ENCODE measurements around the gene ANKRD33B.

Gene ANKRD33B

GRCh38 chr5:10577371-10578292 is 13.8 kb downstream of the ANKRD33B start:
- no peak for DNase-seq (ENCODE audit: low read depth in 1 of 2, low spot score in 1 of 2)

GRCh38 chr5:10578293-10578665 is 14.4 kb downstream of the ANKRD33B start:
- no peak for DNase-seq (ENCODE audit: low read depth in 1 of 2, low spot score in 1 of 2)

- DNase-seq (ENCODE audit: low read depth in 1 of 2, low spot score in 1 of 2), result no peak
These were observed 15.0 kb downstream of the ANKRD33B start for GRCh38 chr5:10578869-10579268.

GRCh38 chr5:10579536-10580521 is 16.0 kb downstream of the ANKRD33B start:
- no peak for DNase-seq (ENCODE audit: low read depth in 1 of 2, low spot score in 1 of 2)

GRCh38 chr5:10580531-10581423 is 16.9 kb downstream of the ANKRD33B start:
- DNase-seq (ENCODE audit: low read depth in 1 of 2, low spot score in 1 of 2), result no peak

DNA sequence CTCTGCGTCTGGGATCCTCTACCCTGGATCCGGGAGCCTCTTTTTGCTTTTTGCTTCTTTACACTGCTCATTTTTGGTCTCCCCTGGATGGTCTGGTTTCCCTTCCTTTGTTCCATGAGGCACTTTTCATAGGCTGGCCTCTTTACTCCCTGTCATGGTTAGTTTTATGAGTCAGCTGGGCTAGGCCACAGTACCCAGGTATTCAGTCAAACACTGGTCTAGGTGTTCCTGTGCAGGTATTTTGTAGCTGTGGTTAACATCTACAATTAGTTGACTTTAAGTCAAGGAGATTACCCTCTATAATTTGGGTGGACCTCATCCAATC is 17.5 kb downstream of the ANKRD33B start:
- no peak for DNase-seq (ENCODE audit: low read depth in 1 of 2, low spot score in 1 of 2)

DNA sequence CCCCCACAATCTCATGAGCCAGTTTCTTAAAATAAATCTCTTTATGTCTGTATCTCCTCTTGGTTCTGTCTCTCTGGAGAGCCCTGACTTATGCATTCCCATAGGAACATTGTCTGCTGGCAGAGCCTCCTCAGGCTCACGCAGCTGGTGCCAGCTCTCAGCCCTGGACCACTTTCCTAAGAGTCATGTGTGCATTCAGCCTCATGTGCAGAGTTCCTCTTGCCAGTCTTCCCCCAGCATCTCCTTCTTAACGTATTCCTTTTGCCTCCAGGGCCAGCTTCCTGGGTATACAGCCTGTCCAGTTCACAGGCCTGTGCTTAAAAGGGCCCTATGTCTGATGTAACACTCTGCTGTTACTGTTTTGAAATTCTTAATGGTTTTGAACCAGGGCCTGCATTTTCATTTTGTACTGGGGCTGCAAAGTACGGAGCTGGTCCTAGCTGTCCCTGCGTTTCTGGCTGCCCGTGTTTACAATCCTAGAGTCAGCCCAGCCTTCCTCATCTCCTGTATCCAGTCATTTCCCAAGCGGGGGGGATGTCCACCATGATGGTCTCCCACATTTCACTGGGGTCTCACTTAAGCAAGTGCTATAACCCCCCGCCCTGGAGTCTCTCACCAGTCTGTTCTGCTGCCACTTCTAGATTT is 18.1 kb downstream of the ANKRD33B start:
- DNase-seq (ENCODE audit: low read depth in 1 of 2, low spot score in 1 of 2), result no peak

DNA sequence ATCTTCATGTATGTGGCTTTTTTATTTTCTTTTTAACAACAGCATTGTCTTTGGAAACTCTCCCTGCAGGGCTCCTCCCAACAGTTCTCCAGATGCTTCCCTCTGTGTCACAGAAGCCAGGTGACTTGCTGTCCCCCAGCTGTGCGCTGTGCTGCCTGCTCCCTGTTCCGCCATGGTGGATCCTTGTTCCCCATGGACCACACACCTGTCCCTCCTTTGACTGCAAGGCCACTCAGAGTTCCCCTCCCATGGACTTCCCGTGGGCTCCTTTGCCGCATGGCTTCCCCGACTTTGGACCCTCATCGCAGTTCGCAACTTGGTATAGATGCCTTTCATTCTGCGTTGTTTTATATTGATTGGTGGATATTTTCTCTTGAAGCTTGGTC is 18.6 kb downstream of the ANKRD33B start:
- DNase-seq (ENCODE audit: low read depth in 1 of 2, low spot score in 1 of 2), result no peak

DNA sequence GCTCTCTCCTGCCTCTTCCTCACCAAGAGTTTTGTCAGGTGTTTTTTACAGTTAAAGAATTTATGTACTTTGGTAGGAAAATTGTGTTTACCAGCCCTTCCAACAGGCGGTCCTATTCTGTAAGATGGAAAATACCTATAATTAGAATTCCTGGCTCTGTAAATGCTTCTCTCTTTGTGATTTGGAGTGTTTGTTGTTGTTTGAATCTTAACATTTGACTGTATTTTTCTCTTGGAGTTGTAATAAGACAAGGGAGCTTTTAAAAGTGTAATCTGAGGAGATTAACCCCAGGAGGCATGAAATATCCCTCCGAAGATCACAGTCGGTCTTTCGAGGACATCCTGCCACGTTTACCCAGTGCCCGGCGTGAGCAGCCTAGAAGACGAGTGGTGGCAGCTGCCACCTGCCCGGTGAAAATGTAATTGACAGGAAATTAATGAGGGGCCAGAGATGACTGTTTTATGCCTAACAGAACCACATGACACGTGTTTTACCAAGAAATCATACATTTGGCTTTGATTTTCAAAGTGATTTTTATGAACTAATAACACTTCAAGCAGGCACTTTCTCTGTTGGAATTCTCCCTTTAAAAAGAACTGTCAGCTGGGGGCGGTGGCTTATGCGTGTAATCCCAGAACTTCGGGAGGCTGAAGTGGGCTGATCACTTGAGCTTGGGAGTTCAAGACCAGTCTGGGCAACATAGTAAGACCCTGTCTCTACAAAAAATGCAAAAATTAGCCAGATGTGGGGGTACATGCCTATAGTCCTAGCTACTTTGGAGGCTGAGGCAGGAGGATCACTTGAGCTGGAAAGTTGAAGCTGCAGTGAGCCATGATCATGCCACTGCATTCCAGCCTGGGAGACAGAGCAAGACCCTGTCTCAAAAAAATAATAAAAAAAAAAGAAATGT is 20.0 kb downstream of the ANKRD33B start:
- no peak for DNase-seq (ENCODE audit: low read depth in 1 of 2, low spot score in 1 of 2)

DNA sequence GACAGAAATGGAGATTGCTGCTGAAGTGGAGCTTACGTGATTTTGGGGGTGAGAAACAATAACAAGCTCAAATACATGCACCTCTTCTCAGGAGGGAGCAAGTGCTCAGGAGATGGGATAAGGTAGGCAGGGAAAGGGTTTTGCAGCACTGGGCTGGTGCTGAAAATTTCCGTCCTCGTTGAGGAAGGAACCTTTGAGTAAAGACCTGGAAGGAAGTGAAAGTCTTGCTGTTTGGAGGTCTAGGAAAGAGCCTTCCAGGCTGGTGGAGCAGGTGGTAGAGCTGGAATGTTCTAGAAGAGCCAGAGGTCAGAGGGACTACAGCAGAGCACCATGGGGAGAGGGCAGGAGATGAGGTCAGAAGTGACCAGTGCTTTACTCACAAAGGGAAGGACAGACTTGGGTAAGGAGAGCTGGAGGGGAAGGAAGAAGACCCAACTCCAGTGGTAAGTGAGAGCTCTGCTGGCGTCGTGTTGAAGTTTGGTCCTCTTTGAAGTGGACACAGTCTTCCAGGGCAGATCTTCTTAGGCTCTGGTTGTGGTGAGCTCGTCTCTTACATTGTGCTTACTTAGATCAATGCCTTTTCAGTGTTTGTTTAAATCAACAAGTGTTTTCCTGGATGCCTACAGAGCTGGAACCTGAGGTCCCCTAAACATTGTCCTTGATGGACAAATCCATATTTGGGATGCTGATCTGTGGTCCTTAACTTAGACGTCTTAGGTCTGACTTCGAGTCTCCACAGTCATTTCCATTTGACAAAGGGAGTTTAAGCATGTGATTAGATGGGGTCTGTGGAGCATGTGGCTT is 21.0 kb downstream of the ANKRD33B start:
- no peak for DNase-seq (ENCODE audit: low read depth in 1 of 2, low spot score in 1 of 2)

DNA sequence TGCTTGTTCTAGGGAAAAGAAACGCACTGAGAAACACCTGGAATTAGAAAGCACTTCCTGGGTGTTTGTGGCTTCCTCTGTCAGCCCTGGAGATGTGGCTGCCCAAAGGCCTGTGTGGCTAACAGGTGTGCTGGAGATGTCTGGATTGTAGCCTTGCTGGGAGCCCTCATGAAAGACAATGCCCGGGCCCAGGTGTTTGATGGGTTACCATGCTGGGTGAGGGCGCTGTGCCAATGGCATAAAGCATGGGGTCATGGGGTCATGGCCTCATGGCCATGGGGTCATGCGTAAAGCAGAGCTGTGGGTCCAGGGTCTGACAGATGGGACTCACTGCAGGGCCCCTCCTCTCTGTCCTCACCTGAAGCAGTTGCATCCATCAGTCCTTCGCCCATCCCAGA is 21.6 kb downstream of the ANKRD33B start:
- no peak for DNase-seq (ENCODE audit: low read depth in 1 of 2, low spot score in 1 of 2)

DNA sequence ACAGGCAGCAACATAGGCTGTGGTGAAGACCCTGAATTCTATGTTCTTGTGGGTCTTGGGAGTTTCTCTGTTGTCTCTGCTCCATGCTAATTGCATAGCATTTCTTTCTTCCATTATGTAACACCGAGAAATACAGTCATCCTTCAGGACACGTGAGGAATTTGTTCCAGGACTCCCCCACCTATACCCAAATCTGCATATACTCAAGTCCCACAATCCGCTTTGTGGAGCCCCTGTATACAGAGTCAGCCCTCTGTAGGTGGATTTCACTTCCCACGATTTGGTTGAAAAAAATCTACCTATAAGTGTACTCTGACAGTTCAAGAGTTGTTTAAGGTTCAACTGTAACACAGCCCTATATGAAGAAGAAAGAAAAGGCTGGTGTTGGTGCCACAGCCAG is 22.1 kb downstream of the ANKRD33B start:
- DNase-seq (ENCODE audit: low read depth in 1 of 2, low spot score in 1 of 2), result no peak

GRCh38 chr5:10586555-10586954 is 22.7 kb downstream of the ANKRD33B start:
- no peak for DNase-seq (ENCODE audit: low read depth in 1 of 2, low spot score in 1 of 2)

- DNase-seq (ENCODE audit: low read depth in 1 of 2, low spot score in 1 of 2), result no peak
These were observed 24.4 kb downstream of the ANKRD33B start for GRCh38 chr5:10588109-10588775.

- DNase-seq (ENCODE audit: low read depth in 1 of 2, low spot score in 1 of 2), result no peak
These were observed 25.0 kb downstream of the ANKRD33B start for GRCh38 chr5:10588779-10589447.

GRCh38 chr5:10590226-10590999 is 26.5 kb downstream of the ANKRD33B start:
- no peak for DNase-seq (ENCODE audit: low read depth in 1 of 2, low spot score in 1 of 2)

DNA sequence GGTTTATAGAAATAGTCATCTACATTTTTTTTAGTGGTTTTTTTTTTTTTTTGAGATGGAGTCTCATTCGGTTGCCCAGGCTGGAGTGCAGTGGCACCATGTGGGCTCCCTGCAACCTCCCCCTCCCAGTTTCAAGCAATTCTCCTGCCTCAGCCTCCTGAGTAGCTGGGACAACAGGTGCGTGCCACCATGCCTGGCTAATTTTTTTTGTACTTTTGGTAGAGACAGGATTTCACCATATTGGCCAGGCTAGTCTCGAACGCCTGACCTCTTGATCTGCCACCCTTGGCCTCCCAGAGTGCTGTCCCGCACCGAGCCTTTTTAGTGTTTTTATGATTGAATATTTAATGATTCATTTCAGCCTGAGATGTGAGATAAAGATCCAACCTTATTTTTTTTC is 27.3 kb downstream of the ANKRD33B start:
- DNase-seq (ENCODE audit: low read depth in 1 of 2, low spot score in 1 of 2), result no peak
